HepG2 (cell line): ENCODE results near the gene TCAP. TPM values are rescaled to one million over a fixed set of nuclear protein-coding genes. Genes with fewer than 3 reads are reported as not detected.
A peak's percentile ranks its signal among the peaks of the same experiment; 100 is the strongest.

Experiments used
- ESRRA ChIP-seq: sonication (generic); formaldehyde crosslinking; IDR thresholded peaks from 2 replicates; pipeline ENCODE4 v1.5.1; 2020; ENCODE audit warnings: mild to moderate bottlenecking, low read depth, missing genetic modification reagents
- KDM4B ChIP-seq: sonication (generic); formaldehyde crosslinking; IDR thresholded peaks from 2 replicates; pipeline ENCODE4 v1.4.0; 2020; ENCODE audit warnings: missing genetic modification reagents
- KLF6 ChIP-seq: IDR thresholded peaks from 2 replicates; pipeline ENCODE4 v1.8.0; 2016; ENCODE audit warnings: missing biosample characterization, missing genetic modification reagents
- MIER3 ChIP-seq: IDR thresholded peaks from 2 replicates; pipeline ENCODE4 v1.6.1; 2016; ENCODE audit warnings: missing compliant biosample characterization, borderline replicate concordance
- MYC ChIP-seq: sonication (generic); formaldehyde crosslinking; IDR thresholded peaks from 2 replicates; pipeline ENCODE4 v1.9.0; 2021; ENCODE audit warnings: missing genetic modification reagents, borderline replicate concordance
- NCOA5 ChIP-seq: sonication (generic); formaldehyde crosslinking; IDR thresholded peaks from 2 replicates; pipeline ENCODE4 v1.4.0; 2020; ENCODE audit warnings: missing genetic modification reagents
- PCBP1 ChIP-seq: fragments of 200-400 bp; formaldehyde crosslinking; IDR thresholded peaks from 2 replicates; pipeline ENCODE4 v1.6.1; 2017; ENCODE audit warnings: mild to moderate bottlenecking, low read depth, low read length, borderline replicate concordance
- TOE1 ChIP-seq: sonication (generic); formaldehyde crosslinking; IDR thresholded peaks from 2 replicates; pipeline ENCODE4 v1.4.0; 2020; ENCODE audit warnings: mild to moderate bottlenecking, missing genetic modification reagents
- ZBTB20 ChIP-seq: sonication (generic); formaldehyde crosslinking; IDR thresholded peaks from 2 replicates; pipeline ENCODE4 v1.8.1; 2023; ENCODE audit warnings: missing genetic modification reagents, low read depth, mild to moderate bottlenecking, borderline replicate concordance
- ZFP90 ChIP-seq: sonication (generic); formaldehyde crosslinking; IDR thresholded peaks from 2 replicates; pipeline ENCODE4 v1.8.0; 2022; ENCODE audit warnings: missing genetic modification reagents, mild to moderate bottlenecking, inconsistent platforms, borderline replicate concordance
- ZNF775 ChIP-seq: sonication (generic); formaldehyde crosslinking; IDR thresholded peaks from 2 replicates; pipeline ENCODE4 v1.4.0; 2020; ENCODE audit warnings: missing genetic modification reagents, mild to moderate bottlenecking, moderate library complexity, borderline replicate concordance
- ZNF83 ChIP-seq: sonication (generic); formaldehyde crosslinking; IDR thresholded peaks from 2 replicates; pipeline ENCODE4 v1.4.0; 2020; ENCODE audit warnings: missing genetic modification reagents, mild to moderate bottlenecking, borderline replicate concordance
- polyA plus RNA-seq, 8 experiments: library from polyadenylated mRNA; depleted of rRNA in 3 of 8; stranded (reverse) in 7 of 8; unstranded in 1 of 8; fragments of >200 nt; fragmentation: Illumina TruSeq in 4 of 8; extraction: Trizol in 4 of 8; gene quantifications; 2 replicates each; pipeline versions ENCODE4 v1.2.1 to v1.2.3, GENCODE V29; 2011 to 2016; ENCODE audit warnings: low read depth in 4 of 8, missing spikeins in 1 of 8, mixed read lengths in 1 of 8; ENCODE audit not compliant: insufficient read depth in 1 of 8
- total RNA-seq, 5 experiments: library from RNA; depleted of rRNA; stranded (reverse); fragments of >200 nt; fragmentation: Illumina TruSeq; extraction: Trizol; gene quantifications; 2 replicates each; pipeline ENCODE4 v1.2.3, GENCODE V29; 2016; ENCODE audit warnings: low read depth in 1 of 5
- TF ChIP-seq, protein P1 (sequence below): sonication (generic); formaldehyde crosslinking; IDR thresholded peaks from 2 replicates; pipeline ENCODE4 v1.4.0; 2020; ENCODE audit warnings: mild to moderate bottlenecking, low read depth, missing genetic modification reagents
- TF ChIP-seq, protein P2 (sequence below): sonication (generic); formaldehyde crosslinking; IDR thresholded peaks from 2 replicates; pipeline ENCODE4 v1.4.0; 2020; ENCODE audit warnings: missing genetic modification reagents
- TF ChIP-seq, protein P3 (sequence below): IDR thresholded peaks from 2 replicates; pipeline ENCODE4 v1.6.1; 2016; ENCODE audit warnings: missing genetic modification reagents, missing compliant biosample characterization
- TF ChIP-seq, protein P4 (sequence below): sonication (generic); formaldehyde crosslinking; IDR thresholded peaks from 2 replicates; pipeline ENCODE4 v1.9.0; 2021; ENCODE audit warnings: mild to moderate bottlenecking, missing genetic modification reagents

TCAP gene
- total and polyA plus RNA-seq, 2 of the 13 experiments (the other 11 are each of a cell fraction or from before 2014, with no cell fraction given): 0.24 to 0.65 TPM

DNA sequence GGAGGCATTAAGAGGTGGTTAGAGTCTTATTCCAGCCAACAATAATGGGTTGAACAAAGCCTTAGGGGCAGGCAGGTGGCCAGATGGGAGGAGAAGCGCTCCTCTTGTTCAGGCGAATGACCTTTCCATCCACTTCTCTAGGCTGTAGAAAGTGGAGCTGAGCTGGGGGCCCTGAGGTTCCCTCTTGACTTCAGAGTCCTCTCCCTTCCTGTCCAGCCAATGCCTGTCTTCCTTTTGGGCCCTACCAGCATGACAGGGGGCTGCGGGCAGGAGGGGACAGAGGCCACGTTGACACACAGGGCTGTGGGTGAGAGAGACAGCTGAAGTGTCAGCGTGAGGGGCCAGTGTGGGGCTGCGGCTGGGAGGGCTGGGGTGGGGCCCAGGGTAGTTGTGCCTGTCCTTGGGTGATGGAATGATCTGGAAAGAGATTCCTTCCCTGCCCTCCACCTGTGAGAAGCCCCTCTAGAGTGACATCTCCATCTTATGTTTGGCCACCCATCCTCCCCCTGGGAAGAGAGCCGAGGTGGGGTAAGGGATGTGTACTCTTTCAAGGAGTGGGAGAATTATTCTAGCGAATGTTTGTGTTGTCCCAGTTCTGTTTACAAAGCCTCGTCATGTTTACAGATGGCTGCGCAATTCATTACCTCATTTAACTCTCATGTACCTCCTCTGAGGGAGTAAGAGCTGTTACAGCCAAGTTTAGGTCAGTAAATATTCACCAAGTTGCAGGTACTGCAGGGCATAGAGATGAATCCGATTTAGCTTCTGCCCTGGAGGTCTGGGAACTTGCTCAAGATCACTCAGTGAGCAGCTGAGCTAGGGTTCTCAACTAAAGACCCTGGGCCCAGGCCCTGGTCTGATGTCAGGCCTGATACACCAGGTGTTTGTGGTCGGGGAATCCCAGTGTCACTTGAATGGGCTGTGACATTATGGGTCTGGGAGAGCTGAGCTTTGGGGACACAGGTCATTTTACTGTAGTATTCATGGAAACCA is 38.0 kb downstream of the TCAP start (continued):
- TF ChIP-seq, protein P1, sequence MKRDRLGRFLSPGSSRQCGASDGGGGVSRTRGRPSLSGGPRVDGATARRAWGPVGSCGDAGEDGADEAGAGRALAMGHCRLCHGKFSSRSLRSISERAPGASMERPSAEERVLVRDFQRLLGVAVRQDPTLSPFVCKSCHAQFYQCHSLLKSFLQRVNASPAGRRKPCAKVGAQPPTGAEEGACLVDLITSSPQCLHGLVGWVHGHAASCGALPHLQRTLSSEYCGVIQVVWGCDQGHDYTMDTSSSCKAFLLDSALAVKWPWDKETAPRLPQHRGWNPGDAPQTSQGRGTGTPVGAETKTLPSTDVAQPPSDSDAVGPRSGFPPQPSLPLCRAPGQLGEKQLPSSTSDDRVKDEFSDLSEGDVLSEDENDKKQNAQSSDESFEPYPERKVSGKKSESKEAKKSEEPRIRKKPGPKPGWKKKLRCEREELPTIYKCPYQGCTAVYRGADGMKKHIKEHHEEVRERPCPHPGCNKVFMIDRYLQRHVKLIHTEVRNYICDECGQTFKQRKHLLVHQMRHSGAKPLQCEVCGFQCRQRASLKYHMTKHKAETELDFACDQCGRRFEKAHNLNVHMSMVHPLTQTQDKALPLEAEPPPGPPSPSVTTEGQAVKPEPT (CRISPR knock-in tag): peak; percentile 86; the same call in 1 of the 2 replicates
- TF ChIP-seq KLF6 (no peak), KDM4B (CRISPR knock-in tag) (peak; percentile 14; the same call in 1 of the 2 replicates), NCOA5 (CRISPR knock-in tag) (no peak), MYC (CRISPR knock-in tag) (peak; percentile 78), ZNF775 (CRISPR knock-in tag) (peak; percentile 74; the same call in 1 of the 2 replicates), MIER3 (CRISPR knock-in tag) (peak; percentile 72; the same call in 1 of the 2 replicates), ESRRA (peak; percentile 55; the same call in 1 of the 2 replicates), ZNF83 (no peak), PCBP1 (no peak), ZBTB20 (no peak; the same call in 1 of the 2 replicates), ZFP90 (CRISPR knock-in tag) (no peak), TOE1 (CRISPR knock-in tag) (no peak)
- TF ChIP-seq, protein P2, sequence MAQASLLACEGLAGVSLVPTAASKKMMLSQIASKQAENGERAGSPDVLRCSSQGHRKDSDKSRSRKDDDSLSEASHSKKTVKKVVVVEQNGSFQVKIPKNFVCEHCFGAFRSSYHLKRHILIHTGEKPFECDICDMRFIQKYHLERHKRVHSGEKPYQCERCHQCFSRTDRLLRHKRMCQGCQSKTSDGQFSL (CRISPR knock-in tag): no peak
- TF ChIP-seq, protein P3, sequence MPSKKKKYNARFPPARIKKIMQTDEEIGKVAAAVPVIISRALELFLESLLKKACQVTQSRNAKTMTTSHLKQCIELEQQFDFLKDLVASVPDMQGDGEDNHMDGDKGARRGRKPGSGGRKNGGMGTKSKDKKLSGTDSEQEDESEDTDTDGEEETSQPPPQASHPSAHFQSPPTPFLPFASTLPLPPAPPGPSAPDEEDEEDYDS (CRISPR knock-in tag): peak; percentile 38; the same call in 1 of the 2 replicates
- TF ChIP-seq, protein P4, sequence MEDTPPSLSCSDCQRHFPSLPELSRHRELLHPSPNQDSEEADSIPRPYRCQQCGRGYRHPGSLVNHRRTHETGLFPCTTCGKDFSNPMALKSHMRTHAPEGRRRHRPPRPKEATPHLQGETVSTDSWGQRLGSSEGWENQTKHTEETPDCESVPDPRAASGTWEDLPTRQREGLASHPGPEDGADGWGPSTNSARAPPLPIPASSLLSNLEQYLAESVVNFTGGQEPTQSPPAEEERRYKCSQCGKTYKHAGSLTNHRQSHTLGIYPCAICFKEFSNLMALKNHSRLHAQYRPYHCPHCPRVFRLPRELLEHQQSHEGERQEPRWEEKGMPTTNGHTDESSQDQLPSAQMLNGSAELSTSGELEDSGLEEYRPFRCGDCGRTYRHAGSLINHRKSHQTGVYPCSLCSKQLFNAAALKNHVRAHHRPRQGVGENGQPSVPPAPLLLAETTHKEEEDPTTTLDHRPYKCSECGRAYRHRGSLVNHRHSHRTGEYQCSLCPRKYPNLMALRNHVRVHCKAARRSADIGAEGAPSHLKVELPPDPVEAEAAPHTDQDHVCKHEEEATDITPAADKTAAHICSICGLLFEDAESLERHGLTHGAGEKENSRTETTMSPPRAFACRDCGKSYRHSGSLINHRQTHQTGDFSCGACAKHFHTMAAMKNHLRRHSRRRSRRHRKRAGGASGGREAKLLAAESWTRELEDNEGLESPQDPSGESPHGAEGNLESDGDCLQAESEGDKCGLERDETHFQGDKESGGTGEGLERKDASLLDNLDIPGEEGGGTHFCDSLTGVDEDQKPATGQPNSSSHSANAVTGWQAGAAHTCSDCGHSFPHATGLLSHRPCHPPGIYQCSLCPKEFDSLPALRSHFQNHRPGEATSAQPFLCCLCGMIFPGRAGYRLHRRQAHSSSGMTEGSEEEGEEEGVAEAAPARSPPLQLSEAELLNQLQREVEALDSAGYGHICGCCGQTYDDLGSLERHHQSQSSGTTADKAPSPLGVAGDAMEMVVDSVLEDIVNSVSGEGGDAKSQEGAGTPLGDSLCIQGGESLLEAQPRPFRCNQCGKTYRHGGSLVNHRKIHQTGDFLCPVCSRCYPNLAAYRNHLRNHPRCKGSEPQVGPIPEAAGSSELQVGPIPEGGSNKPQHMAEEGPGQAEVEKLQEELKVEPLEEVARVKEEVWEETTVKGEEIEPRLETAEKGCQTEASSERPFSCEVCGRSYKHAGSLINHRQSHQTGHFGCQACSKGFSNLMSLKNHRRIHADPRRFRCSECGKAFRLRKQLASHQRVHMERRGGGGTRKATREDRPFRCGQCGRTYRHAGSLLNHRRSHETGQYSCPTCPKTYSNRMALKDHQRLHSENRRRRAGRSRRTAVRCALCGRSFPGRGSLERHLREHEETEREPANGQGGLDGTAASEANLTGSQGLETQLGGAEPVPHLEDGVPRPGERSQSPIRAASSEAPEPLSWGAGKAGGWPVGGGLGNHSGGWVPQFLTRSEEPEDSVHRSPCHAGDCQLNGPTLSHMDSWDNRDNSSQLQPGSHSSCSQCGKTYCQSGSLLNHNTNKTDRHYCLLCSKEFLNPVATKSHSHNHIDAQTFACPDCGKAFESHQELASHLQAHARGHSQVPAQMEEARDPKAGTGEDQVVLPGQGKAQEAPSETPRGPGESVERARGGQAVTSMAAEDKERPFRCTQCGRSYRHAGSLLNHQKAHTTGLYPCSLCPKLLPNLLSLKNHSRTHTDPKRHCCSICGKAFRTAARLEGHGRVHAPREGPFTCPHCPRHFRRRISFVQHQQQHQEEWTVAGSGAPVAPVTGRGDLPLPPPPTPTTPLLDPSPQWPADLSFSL (CRISPR knock-in tag): peak; percentile 78
